HUES48 (cell line): ENCODE data around the gene KIF12.
"Not testable (repeated sequence)": the region's sequence is repeated elsewhere in the genome, so short reads cannot be mapped to it uniquely, and the experiment has no call there.

Experiments used
- H3K27ac ChIP-seq: one replicate; pipeline ENCODE4 v1.7.0; 2013; ENCODE audit warnings: low read depth, low read length, inconsistent platforms
- H3K27me3 ChIP-seq: 2 replicates; pipeline ENCODE4 v1.6.1; 2013; ENCODE audit warnings: mild to moderate bottlenecking, low read length; ENCODE audit not compliant: control insufficient read depth, insufficient read depth
- H3K36me3 ChIP-seq: 2 replicates; pipeline ENCODE4 v1.6.1; 2013; ENCODE audit warnings: low read length; ENCODE audit not compliant: control insufficient read depth, insufficient read depth
- H3K4me1 ChIP-seq: 2 replicates; pipeline ENCODE4 v1.6.1; 2013; ENCODE audit warnings: mild to moderate bottlenecking, low read length; ENCODE audit not compliant: control insufficient read depth, insufficient read depth
- H3K4me3 ChIP-seq: 2 replicates; pipeline ENCODE4 v1.5.1; 2013; ENCODE audit warnings: mild to moderate bottlenecking, low read depth, low read length
- H3K9ac ChIP-seq: 2 replicates; pipeline ENCODE4 v1.6.1; 2013; ENCODE audit warnings: mild to moderate bottlenecking, low read depth, low read length, moderate library complexity
- H3K9me3 ChIP-seq: 2 replicates; pipeline ENCODE4 v1.6.1; 2013; ENCODE audit warnings: low read length; ENCODE audit not compliant: control insufficient read depth, insufficient read depth

KIF12 gene

DNA sequence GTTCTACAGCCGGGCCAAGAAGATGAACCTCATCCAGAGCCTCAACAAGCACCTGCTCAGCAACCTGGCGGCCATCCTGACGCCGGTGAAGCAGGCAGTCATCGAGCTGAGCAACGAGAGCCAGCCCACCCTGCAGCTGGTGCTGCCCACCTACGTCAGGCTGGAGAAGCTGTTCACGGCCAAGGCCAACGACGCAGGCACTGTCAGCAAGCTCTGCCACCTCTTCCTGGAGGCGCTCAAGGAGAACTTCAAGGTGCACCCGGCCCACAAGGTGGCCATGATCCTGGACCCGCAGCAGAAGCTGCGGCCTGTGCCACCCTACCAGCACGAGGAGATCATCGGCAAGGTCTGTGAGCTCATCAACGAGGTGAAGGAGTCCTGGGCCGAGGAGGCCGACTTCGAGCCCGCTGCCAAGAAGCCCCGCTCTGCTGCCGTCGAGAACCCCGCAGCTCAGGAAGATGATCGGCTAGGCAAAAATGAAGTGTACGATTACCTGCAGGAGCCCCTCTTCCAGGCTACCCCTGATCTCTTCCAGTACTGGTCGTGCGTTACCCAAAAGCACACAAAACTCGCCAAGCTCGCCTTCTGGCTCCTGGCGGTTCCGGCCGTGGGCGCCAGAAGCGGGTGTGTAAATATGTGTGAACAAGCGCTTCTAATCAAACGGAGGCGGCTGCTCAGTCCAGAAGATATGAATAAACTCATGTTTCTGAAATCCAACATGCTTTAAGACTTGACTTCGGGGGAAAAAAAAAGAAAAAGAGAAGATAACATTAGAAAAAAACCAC is 49.5 kb downstream of the KIF12 start:
- H3K36me3 ChIP-seq: peaks cover 41% of the 10 kb centered on the region
- H3K27ac ChIP-seq: no peak overlapping the region
- no peak overlapping the region for H3K4me3 ChIP-seq
- H3K27me3 ChIP-seq: no peaks in the 10 kb centered on the region
- no peak overlapping the region for H3K9ac ChIP-seq
- H3K9me3 ChIP-seq: no peaks in the 10 kb centered on the region
- no peaks in the 10 kb centered on the region for H3K4me1 ChIP-seq

DNA sequence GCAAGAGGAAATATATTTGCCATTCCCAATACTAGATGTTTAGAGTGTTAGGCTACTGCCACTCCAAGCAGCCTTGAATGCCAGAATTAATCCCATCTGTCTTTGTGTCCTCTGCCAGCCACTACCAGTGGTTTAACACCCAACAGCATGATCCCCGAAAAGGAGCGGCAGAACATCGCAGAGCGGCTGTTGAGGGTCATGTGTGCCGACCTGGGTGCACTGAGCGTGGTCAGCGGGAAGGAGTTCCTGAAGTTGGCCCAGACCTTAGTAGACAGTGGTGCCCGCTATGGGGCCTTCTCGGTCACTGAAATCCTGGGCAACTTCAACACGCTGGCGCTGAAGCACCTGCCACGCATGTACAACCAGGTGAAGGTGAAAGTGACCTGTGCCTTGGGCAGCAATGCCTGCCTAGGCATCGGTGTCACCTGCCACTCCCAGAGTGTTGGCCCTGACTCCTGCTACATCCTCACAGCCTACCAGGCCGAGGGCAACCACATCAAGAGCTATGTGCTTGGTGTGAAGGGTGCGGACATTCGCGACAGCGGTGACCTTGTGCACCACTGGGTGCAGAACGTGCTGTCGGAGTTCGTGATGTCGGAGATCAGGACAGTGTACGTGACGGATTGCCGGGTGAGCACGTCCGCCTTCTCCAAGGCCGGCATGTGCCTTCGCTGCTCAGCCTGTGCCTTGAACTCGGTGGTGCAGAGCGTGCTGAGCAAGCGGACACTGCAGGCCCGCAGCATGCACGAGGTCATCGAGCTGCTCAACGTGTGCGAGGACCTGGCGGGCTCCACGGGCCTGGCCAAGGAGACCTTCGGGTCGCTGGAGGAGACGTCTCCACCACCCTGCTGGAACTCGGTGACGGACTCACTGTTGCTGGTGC is 50.3 kb downstream of the KIF12 start:
- Histone ChIP-seq H3K4me1 (no peaks in the 10 kb centered on the region), H3K27ac (no peak overlapping the region), H3K9me3 (no peaks in the 10 kb centered on the region), H3K4me3 (no peak overlapping the region), H3K9ac (no peak overlapping the region), H3K27me3 (no peaks in the 10 kb centered on the region), H3K36me3 (peaks cover 41% of the 10 kb centered on the region)

DNA sequence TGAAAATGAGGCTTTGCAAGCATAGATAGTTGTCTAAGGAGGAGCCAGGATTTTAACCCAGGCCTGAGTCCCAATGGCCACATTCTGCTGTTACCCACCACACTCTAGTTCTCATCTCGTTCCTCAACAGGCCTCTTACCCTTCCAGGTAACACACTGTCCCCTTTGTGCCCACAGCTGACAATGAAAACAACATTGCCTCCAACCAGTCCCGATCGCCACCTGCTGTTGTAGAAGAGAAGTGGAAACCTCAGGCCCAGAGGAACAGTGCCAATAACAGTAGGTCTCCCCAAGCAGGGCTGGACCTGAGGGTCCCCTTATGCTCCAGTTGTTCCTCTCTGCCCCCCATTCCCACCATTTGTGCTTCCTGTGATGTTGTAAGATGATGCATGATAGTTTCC is 51.4 kb downstream of the KIF12 start:
- H3K4me3 ChIP-seq: no peak overlapping the region

DNA sequence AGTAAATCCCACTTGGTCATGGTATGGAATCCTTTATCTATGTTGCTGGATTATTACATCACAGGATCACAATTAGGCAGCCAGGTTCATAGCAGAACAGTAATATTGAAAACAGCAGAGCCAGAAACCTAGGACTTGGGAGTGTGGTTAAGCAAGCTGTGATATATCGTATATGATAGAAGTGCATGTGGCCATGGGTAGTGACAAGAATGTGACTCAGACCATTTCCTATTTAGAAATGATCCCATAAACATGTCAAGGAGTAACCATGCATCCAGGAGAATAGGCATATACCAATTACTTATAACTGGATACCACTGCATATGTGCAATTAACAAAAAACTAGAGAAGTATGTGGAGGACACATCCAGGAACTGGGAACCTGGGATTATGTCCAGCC is 52.2 kb downstream of the KIF12 start:
- peaks cover 35% of the 10 kb centered on the region for H3K36me3 ChIP-seq
- no peaks in the 10 kb centered on the region for H3K27me3 ChIP-seq
- no peaks in the 10 kb centered on the region for H3K4me1 ChIP-seq
- no peaks in the 10 kb centered on the region for H3K9me3 ChIP-seq
- no peak overlapping the region for H3K9ac ChIP-seq
- H3K27ac ChIP-seq: no peak overlapping the region
- no peak overlapping the region for H3K4me3 ChIP-seq

More for the DNA sequence above, 51.4 kb downstream of the KIF12 start:
- Histone ChIP-seq H3K27ac (no peak overlapping the region), H3K4me1 (no peaks in the 10 kb centered on the region), H3K27me3 (no peaks in the 10 kb centered on the region), H3K9me3 (no peaks in the 10 kb centered on the region), H3K36me3 (peaks cover 41% of the 10 kb centered on the region), H3K9ac (no peak overlapping the region)

- H3K27ac ChIP-seq: no peak overlapping the region
- H3K27me3 ChIP-seq: no peaks in the 10 kb centered on the region
- H3K36me3 ChIP-seq: peaks cover 29% of the 10 kb centered on the region
- H3K4me3 ChIP-seq: no peak overlapping the region
- no peak overlapping the region for H3K9ac ChIP-seq
- no peaks in the 10 kb centered on the region for H3K4me1 ChIP-seq
- no peaks in the 10 kb centered on the region for H3K9me3 ChIP-seq
These were observed 52.8 kb downstream of the KIF12 start for GRCh38 chr9:114046237-114046755.

GRCh38 chr9:114043660-114044059 is 55.4 kb downstream of the KIF12 start:
- not testable (repeated sequence) for H3K4me1 ChIP-seq, H3K9ac ChIP-seq, H3K4me3 ChIP-seq, H3K27me3 ChIP-seq, H3K9me3 ChIP-seq, H3K27ac ChIP-seq
- peaks cover 16% of the 10 kb centered on the region for H3K36me3 ChIP-seq
